Keratinocyte (primary cell): Measurements from ENCODE around the gene ATG14. TPM values are rescaled to one million over a fixed set of nuclear protein-coding genes. Genes with fewer than 3 reads are reported as not detected.
"Not testable (repeated sequence)": the region's sequence is repeated elsewhere in the genome, so short reads cannot be mapped to it uniquely, and the experiment has no call there.

Experiments used
- DNase-seq: peaks from one replicate; pipeline ENCODE4 v3.0.0-alpha.2; 2011; ENCODE audit warnings: low read depth, missing footprints, low spot score
- FAIRE-seq: peaks from 2 replicates; lab custom pipeline; 2011; peaks lifted over from hg19 to GRCh38; lab: Jason Lieb, UNC
- H2AFZ ChIP-seq: 2 replicates; pipeline ENCODE4 v1.6.0; 2012; ENCODE audit warnings: low read length, control low read depth, inconsistent platforms; ENCODE audit not compliant: control insufficient read depth
- H3K27ac ChIP-seq: 2 replicates; pipeline ENCODE4 v1.5.1; 2011; ENCODE audit warnings: low read length; ENCODE audit not compliant: control insufficient read depth, insufficient read depth
- H3K27me3 ChIP-seq: 3 replicates; pipeline ENCODE4 v1.6.0; 2011; ENCODE audit warnings: low read length; ENCODE audit not compliant: control insufficient read depth, insufficient read depth; ENCODE audit errors: extremely low read depth
- H3K36me3 ChIP-seq, 2 experiments: 2 replicates in 1 of 2; 3 replicates in 1 of 2; pipeline ENCODE4 v1.5.1; 2011; ENCODE audit warnings: low read length in 2 of 2, mild to moderate bottlenecking in 1 of 2; ENCODE audit not compliant: control insufficient read depth in 2 of 2, insufficient read depth in 2 of 2; ENCODE audit errors: extremely low read depth in 1 of 2
- H3K4me1 ChIP-seq: 3 replicates; pipeline ENCODE4 v1.5.1; 2011; ENCODE audit warnings: low read length; ENCODE audit not compliant: control insufficient read depth, insufficient read depth; ENCODE audit errors: extremely low read depth
- H3K4me2 ChIP-seq: 3 replicates; pipeline ENCODE4 v1.6.0; 2011; ENCODE audit warnings: low read depth, low read length; ENCODE audit not compliant: control insufficient read depth, insufficient read depth; ENCODE audit errors: extremely low read depth
- H3K4me3 ChIP-seq, 3 experiments: fragments of 200-600 bp in 1 of 3; sonication (generic) in 1 of 3; 2 replicates in 2 of 3; 3 replicates in 1 of 3; pipeline ENCODE4 v1.5.1; 2011 to 2016; ENCODE audit warnings: low read length in 3 of 3, mild to moderate bottlenecking in 3 of 3, control low read depth in 2 of 3, inconsistent platforms in 1 of 3, low read depth in 1 of 3, mixed read lengths in 1 of 3, mixed run types in 1 of 3, moderate library complexity in 1 of 3; ENCODE audit not compliant: control insufficient read depth in 2 of 3, insufficient read depth in 2 of 3; ENCODE audit errors: extremely low read depth in 1 of 3
- H3K79me2 ChIP-seq: 2 replicates; pipeline ENCODE4 v1.6.0; 2012; ENCODE audit warnings: low read length; ENCODE audit not compliant: control insufficient read depth, insufficient read depth
- H3K9ac ChIP-seq: 3 replicates; pipeline ENCODE4 v1.6.0; 2011; ENCODE audit warnings: low read length; ENCODE audit not compliant: control insufficient read depth, insufficient read depth; ENCODE audit errors: extremely low read depth
- H3K9me1 ChIP-seq: 3 replicates; pipeline ENCODE4 v1.6.0; 2011; ENCODE audit warnings: low read length; ENCODE audit not compliant: control insufficient read depth, insufficient read depth; ENCODE audit errors: extremely low read depth
- H3K9me3 ChIP-seq: 2 replicates; pipeline ENCODE4 v1.5.1; 2012; ENCODE audit warnings: low read depth, low read length; ENCODE audit not compliant: control insufficient read depth
- H4K20me1 ChIP-seq: 3 replicates; pipeline ENCODE4 v1.6.0; 2011; ENCODE audit warnings: low read length; ENCODE audit not compliant: control insufficient read depth, insufficient read depth; ENCODE audit errors: extremely low read depth
- CTCF ChIP-seq, 3 experiments: IDR thresholded peaks in 1 of 3; conservative IDR thresholded peaks in 1 of 3; optimal IDR thresholded peaks in 1 of 3; 2 replicates in 2 of 3; 3 replicates in 1 of 3; pipeline versions ENCODE3 to v1.5.1; 2011; ENCODE audit warnings: low read length in 3 of 3, mild to moderate bottlenecking in 3 of 3, moderate library complexity in 2 of 3, control low read depth in 1 of 3, inconsistent platforms in 1 of 3; ENCODE audit not compliant: insufficient read depth in 2 of 3; ENCODE audit errors: extremely low read depth in 1 of 3
- EZH2 ChIP-seq: IDR thresholded peaks from one replicate; pipeline ENCODE4 v1.6.1; 2012; ENCODE audit warnings: inconsistent platforms, mild to moderate bottlenecking, low read length, moderate library complexity
- dilution Hi-C: fragments of 300-500 bp; cut with MboI; formaldehyde crosslinking; loops from one replicate; pipeline ENCODE4 v1.7.0; 2020; ENCODE audit warnings: low sequenced_read_pairs; ENCODE audit not compliant: extremely low pct_ligation_motif_present
- polyA plus RNA-seq, 5 experiments: library from polyadenylated mRNA; depleted of rRNA in 3 of 5; stranded (reverse) in 3 of 5; stranded (forward) in 1 of 5; unstranded in 1 of 5; fragments of >200 nt; gene quantifications; 1 replicate in 1 of 5; 2 replicates in 3 of 5; 3 replicates in 1 of 5; pipeline versions ENCODE4 v1.2.1 to v1.2.3, GENCODE V29; 2011 to 2012; ENCODE audit warnings: missing spikeins in 2 of 5, low read depth in 1 of 5, low replicate concordance in 1 of 5

ATG14 gene
- polyA plus RNA-seq, 1 donor (not counting 4 experiments of a cell fraction or from before 2014, with no cell fraction given), result 7.0 TPM

GRCh38 chr14:55423969-55424368, 12.3 kb upstream of the ATG14 start:
- FAIRE-seq (no peak), DNase-seq (no peak)
- no peak overlapping the region for H3K27ac ChIP-seq
- no peak overlapping the region for H3K4me3 ChIP-seq
- H3K9me3 ChIP-seq, result no peaks in the 10 kb centered on the region
- dilution Hi-C loops, result no loop called here
- H2AFZ ChIP-seq, result no peak overlapping the region
- peaks cover 18% of the 10 kb centered on the region for H3K4me1 ChIP-seq
- no peak overlapping the region for H3K9ac ChIP-seq
- H3K4me2 ChIP-seq, result no peak overlapping the region
- TF ChIP-seq CTCF (optimal IDR thresholded peaks at IDR 0.05 in 1 of 3, IDR thresholded peaks at IDR 0.05 in 1 of 3, conservative IDR thresholded peaks at IDR 0.05 in 1 of 3; ENCODE audit: extremely low read depth in 1 of 3, insufficient read depth in 2 of 3, low read length in 3 of 3) (no peak), EZH2 (no peak)
- no peaks in the 10 kb centered on the region for H4K20me1 ChIP-seq
- no peaks in the 10 kb centered on the region for H3K79me2 ChIP-seq
- H3K36me3 ChIP-seq, result no peaks in the 10 kb centered on the region
- H3K27me3 ChIP-seq, result no peaks in the 10 kb centered on the region
- no peaks in the 10 kb centered on the region for H3K9me1 ChIP-seq

- H3K27me3 ChIP-seq, H3K9ac ChIP-seq, H3K27ac ChIP-seq, H3K4me1 ChIP-seq, H3K4me2 ChIP-seq, H3K9me3 ChIP-seq, H3K79me2 ChIP-seq, FAIRE-seq, H3K9me1 ChIP-seq, H3K36me3 ChIP-seq, dilution Hi-C loops, H3K4me3 ChIP-seq, DNase-seq, H2AFZ ChIP-seq, H4K20me1 ChIP-seq: not testable (repeated sequence)
Observed at GRCh38 chr14:55422338-55422737, 10.7 kb upstream of the ATG14 start.

GRCh38 chr14:55419663-55420062, 8.0 kb upstream of the ATG14 start:
- no peak overlapping the region for H3K9ac ChIP-seq
- H3K4me1 ChIP-seq, result no peaks in the 10 kb centered on the region
- H3K4me3 ChIP-seq, result no peak overlapping the region
- no peaks in the 10 kb centered on the region for H3K9me1 ChIP-seq
- no peaks in the 10 kb centered on the region for H3K36me3 ChIP-seq
- no peak for DNase-seq
- no peaks in the 10 kb centered on the region for H3K79me2 ChIP-seq
- no peak overlapping the region for H2AFZ ChIP-seq
- no peak overlapping the region for H3K27ac ChIP-seq
- no peak for FAIRE-seq
- no peak for TF ChIP-seq CTCF (optimal IDR thresholded peaks at IDR 0.05 in 1 of 3, IDR thresholded peaks at IDR 0.05 in 1 of 3, conservative IDR thresholded peaks at IDR 0.05 in 1 of 3; ENCODE audit: extremely low read depth in 1 of 3, insufficient read depth in 2 of 3, low read length in 3 of 3)
- no peak for TF ChIP-seq EZH2
- no peaks in the 10 kb centered on the region for H3K9me3 ChIP-seq
- no peak overlapping the region for H3K4me2 ChIP-seq
- H3K27me3 ChIP-seq, result no peaks in the 10 kb centered on the region
- dilution Hi-C loops, result no loop called here
- no peaks in the 10 kb centered on the region for H4K20me1 ChIP-seq
